Tibial nerve (tissue), 4 donors: ENCODE measurements around the gene RPTOR. TPM values are rescaled to one million over a fixed set of nuclear protein-coding genes. Genes with fewer than 3 reads are reported as not detected.

Source experiments
- DNase-seq, 2 donors: peaks; one replicate each; pipeline ENCODE4 v3.0.0-alpha.2; 2019; ENCODE audit warnings: low spot score in 2 of 2
- H3K27ac ChIP-seq, 4 donors: fragments of 200-600 bp; sonication (generic) in 3 of 4; one replicate each; pipeline ENCODE4 v1.5.1; 2017 to 2019; ENCODE audit warnings: mild to moderate bottlenecking in 1 of 4
- H3K27me3 ChIP-seq, 2 donors: fragments of 200-600 bp; sonication (generic) in 1 of 2; one replicate each; pipeline versions ENCODE4 v1.5.1 to v1.6.0; 2017 to 2019
- H3K36me3 ChIP-seq, 3 donors: fragments of 200-600 bp; sonication (generic); one replicate each; pipeline ENCODE4 v1.5.1; 2018 to 2019
- H3K4me1 ChIP-seq, 4 donors: fragments of 200-600 bp; sonication (generic) in 3 of 4; one replicate each; pipeline ENCODE4 v1.5.1; 2017 to 2019
- H3K4me3 ChIP-seq, 4 donors: fragments of 200-600 bp; sonication (generic) in 3 of 4; one replicate each; pipeline ENCODE4 v1.5.1; 2017 to 2019; ENCODE audit warnings: mild to moderate bottlenecking in 1 of 4, moderate library complexity in 1 of 4
- H3K9me3 ChIP-seq, 4 donors: fragments of 200-600 bp; sonication (generic) in 3 of 4; one replicate each; pipeline ENCODE4 v1.5.1; 2017 to 2019
- CTCF ChIP-seq, 5 experiments: fragments of 200-600 bp in 3 of 5; fragments of 450-650 bp in 2 of 5; sonication (generic) in 3 of 5; IDR thresholded peaks; one replicate each; pipeline ENCODE4 v1.5.1; 2016 to 2019; ENCODE audit warnings: antibody characterized with exemption in 5 of 5, mild to moderate bottlenecking in 3 of 5, moderate library complexity in 2 of 5
- EP300 ChIP-seq, 2 donors: sonication (generic); formaldehyde crosslinking; IDR thresholded peaks; one replicate each; pipeline ENCODE4 v1.6.1; 2017; ENCODE audit warnings: antibody characterized with exemption in 2 of 2, mild to moderate bottlenecking in 1 of 2
- POLR2A ChIP-seq, 2 donors: fragments of 450-650 bp; IDR thresholded peaks; one replicate each; pipeline ENCODE4 v1.6.1; 2017; ENCODE audit warnings: antibody characterized with exemption in 2 of 2, mild to moderate bottlenecking in 2 of 2, moderate library complexity in 2 of 2
- WGBS, 2 donors: methylation state at CpG; one replicate each; pipeline ENCODE4 v1.1.5; 2018; 5-methylcytosine and 5-hydroxymethylcytosine counted together
- total RNA-seq, 4 donors: library from RNA; depleted of rRNA; stranded (reverse); fragments of >200 nt; gene quantifications; one replicate each; pipeline ENCODE4 v1.1.0, GENCODE V29; 2016

RPTOR gene
- total RNA-seq, 4 donors from 2014 or later: 34.7 to 56.4 (median 40.1) TPM

GRCh38 chr17:80876950-80877728 lies 332.5 kb downstream of the RPTOR start:
- Histone ChIP-seq H3K27me3 (no peaks in the 10 kb centered on the region), H3K4me3 (peak overlapping the region in 1 of 4 donors; percentile 1), H3K9me3 (no peaks in the 10 kb centered on the region), H3K36me3 (peaks cover 0 to 25% (median 0%) of the 10 kb centered on the region in 3 donors), H3K27ac (no peak overlapping the region), H3K4me1 (peaks cover 0 to 17% (median 2%) of the 10 kb centered on the region in 4 donors)
- WGBS, 2 donors: 83 to 88% methylated on average over 31 to 32 of the region's 32 CpGs
- DNase-seq: no peak
- TF ChIP-seq EP300 (IDR thresholded peaks at IDR 0.05) (no peak), CTCF (IDR thresholded peaks at IDR 0.05) (no peak), POLR2A (IDR thresholded peaks at IDR 0.05) (no peak)

- H3K36me3 ChIP-seq: peaks cover 0 to 32% (median 0%) of the 10 kb centered on the region in 3 donors
- H3K27ac ChIP-seq: no peak overlapping the region
- no peak overlapping the region for H3K4me3 ChIP-seq
- WGBS, 2 donors: 78 to 83% methylated on average over 13 to 14 of the region's 14 CpGs
- no peaks in the 10 kb centered on the region for H3K27me3 ChIP-seq
- no peak for DNase-seq
- TF ChIP-seq POLR2A (IDR thresholded peaks at IDR 0.05): no peak
- TF ChIP-seq CTCF (IDR thresholded peaks at IDR 0.05): no peak
- no peak for TF ChIP-seq EP300 (IDR thresholded peaks at IDR 0.05)
- H3K4me1 ChIP-seq: peaks cover 0 to 10% (median 0%) of the 10 kb centered on the region in 4 donors
- no peaks in the 10 kb centered on the region for H3K9me3 ChIP-seq
Measured at GRCh38 chr17:80877729-80878303, 333.2 kb downstream of the RPTOR start.

- no peak for DNase-seq
- no peaks in the 10 kb centered on the region for H3K27me3 ChIP-seq
- H3K9me3 ChIP-seq: no peaks in the 10 kb centered on the region
- H3K4me3 ChIP-seq: no peak overlapping the region
- no peaks in the 10 kb centered on the region for H3K4me1 ChIP-seq
- H3K27ac ChIP-seq: no peak overlapping the region
- TF ChIP-seq CTCF (IDR thresholded peaks at IDR 0.05) (no peak), EP300 (IDR thresholded peaks at IDR 0.05) (no peak), POLR2A (IDR thresholded peaks at IDR 0.05) (no peak)
- peaks cover 0 to 45% (median 0%) of the 10 kb centered on the region in 3 donors for H3K36me3 ChIP-seq
- WGBS, 2 donors: 86 to 88% methylated on average over 31 of the region's 31 CpGs
Measured at GRCh38 chr17:80878876-80879722, 334.5 kb downstream of the RPTOR start.

GRCh38 chr17:80879723-80880647 lies 335.3 kb downstream of the RPTOR start:
- 64 to 65% methylated on average over 31 to 35 of the region's 35 CpGs for WGBS, 2 donors
- Histone ChIP-seq H3K4me1 (no peaks in the 10 kb centered on the region), H3K36me3 (peaks cover 0 to 48% (median 0%) of the 10 kb centered on the region in 3 donors), H3K4me3 (no peak overlapping the region), H3K9me3 (no peaks in the 10 kb centered on the region), H3K27me3 (no peaks in the 10 kb centered on the region), H3K27ac (no peak overlapping the region)
- no peak for DNase-seq
- TF ChIP-seq EP300 (IDR thresholded peaks at IDR 0.05): no peak
- no peak for TF ChIP-seq CTCF (IDR thresholded peaks at IDR 0.05)
- no peak for TF ChIP-seq POLR2A (IDR thresholded peaks at IDR 0.05)
